GM18507 (cell line): Measurements from ENCODE around the gene SCAMP5.

Source experiments
- DNase-seq: peaks from one replicate; pipeline ENCODE4 v3.0.0; 2011; ENCODE audit warnings: low read depth; ENCODE audit not compliant: insufficient read length; ENCODE audit errors: extremely low spot score
- FAIRE-seq: peaks from 2 replicates; lab custom pipeline; 2011; peaks lifted over from hg19 to GRCh38; lab: Jason Lieb, UNC

The SCAMP5 gene

DNA sequence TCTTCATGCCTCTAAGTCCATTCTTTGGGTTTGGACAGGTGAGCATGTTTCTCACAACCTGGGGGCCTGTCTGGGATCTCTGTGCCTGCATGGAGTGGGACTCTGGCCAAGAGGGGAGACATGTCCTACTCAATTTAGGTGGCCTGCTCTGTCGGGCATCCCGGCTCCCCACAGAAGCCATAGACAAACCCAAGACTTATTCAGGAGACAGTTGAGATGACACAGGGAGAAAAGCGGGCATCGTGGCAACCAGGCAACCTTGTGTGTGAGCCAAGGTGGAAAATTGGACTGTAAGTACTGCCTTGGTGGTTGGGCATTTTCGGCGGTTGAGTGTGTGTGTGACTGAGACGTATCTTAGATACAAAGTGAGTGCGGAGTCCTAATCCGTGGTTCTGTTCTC, 68.5 kb downstream of the SCAMP5 start:
- FAIRE-seq (no peak), DNase-seq (no peak)

GRCh38 chr15:75064846-75065245, 69.5 kb downstream of the SCAMP5 start:
- no peak for FAIRE-seq
- DNase-seq: no peak

- no peak for DNase-seq
- FAIRE-seq: no peak
These were observed 70.1 kb downstream of the SCAMP5 start for GRCh38 chr15:75065467-75065850.

DNA sequence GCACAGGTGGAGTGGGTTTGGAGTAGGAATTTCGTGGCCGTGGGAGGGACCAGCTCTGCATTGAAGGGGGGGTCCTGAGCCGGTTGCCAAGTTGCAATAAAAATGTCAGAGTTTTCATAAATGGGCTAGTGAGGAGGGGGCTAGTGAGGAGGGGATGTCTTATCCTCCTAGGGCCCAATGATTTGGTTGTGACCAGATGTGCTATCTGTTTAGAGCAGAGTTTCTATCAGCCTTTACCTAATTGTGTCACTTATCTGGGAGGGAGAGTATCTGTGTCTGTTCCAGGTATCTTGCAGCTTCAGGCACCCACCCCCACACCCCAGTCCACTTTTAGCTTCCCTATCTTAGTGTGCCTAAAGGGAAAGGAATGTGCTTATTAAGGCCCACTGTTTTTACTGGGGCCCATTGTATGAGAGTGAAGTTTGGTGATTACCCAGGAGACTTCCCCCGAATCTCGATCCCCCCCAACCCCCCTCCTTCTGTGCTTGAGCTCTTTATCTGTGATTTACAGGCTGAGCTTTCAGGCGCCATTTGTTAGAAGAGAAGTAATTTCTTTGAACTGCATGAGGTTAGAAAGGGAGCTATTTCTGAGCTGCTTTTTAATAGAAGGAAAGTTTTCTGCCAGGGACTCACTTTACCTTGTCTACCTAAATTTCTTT, 70.6 kb downstream of the SCAMP5 start:
- no peak for FAIRE-seq
- DNase-seq: no peak

GRCh38 chr15:75067123-75067830, 71.9 kb downstream of the SCAMP5 start:
- DNase-seq (no peak), FAIRE-seq (peak; percentile 71)

DNA sequence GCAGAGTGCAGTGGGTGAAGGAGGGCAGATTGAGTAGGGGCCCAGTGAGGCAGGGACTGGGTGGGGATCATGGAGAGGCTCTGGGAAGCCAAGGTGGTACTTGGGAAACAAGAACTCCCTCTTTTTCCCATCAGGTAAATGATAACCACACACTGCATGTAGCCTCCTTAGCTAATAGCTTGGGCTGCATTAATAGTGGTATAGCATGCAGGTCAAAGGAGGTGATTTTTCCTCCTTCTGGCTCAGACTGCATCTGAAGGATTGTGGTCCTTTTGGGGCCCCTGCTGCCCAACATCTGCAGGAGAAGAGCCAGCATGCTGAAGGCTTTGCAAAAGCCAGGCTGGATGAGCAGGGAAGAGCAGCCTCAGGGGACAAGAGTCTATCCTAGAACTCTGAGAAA, 73.4 kb downstream of the SCAMP5 start:
- no peak for FAIRE-seq
- no peak for DNase-seq

- DNase-seq (peak; percentile 46), FAIRE-seq (peak; percentile 98)
These were observed 74.0 kb downstream of the SCAMP5 start for GRCh38 chr15:75069301-75069925.

DNA sequence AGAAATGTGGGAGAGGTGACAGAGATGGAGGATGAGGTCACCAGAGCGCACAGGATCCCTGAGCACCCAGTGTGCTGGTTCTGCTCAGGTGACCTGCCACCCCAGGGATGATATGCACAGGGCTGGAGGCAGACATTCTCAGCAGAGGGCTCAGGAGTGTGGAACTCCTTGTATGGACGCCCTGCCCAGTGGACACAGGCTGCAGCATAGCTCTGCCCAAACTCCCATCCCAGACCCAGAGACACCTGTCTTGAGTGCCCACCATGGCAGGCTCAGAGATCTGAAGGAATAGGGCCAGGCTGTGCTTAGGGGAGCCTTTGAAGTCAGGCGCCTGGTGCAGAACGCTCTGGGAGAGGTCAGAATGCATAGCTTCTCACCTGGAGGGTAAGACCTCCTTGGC, 75.3 kb downstream of the SCAMP5 start:
- FAIRE-seq (no peak), DNase-seq (no peak)
